Duodenal mucosa (tissue), 2 donors: ENCODE results near the gene ATP8B3.

Source experiments
- H3K27ac ChIP-seq: one replicate; pipeline ENCODE4 v1.7.0; 2013; ENCODE audit warnings: low read depth, low read length
- H3K27me3 ChIP-seq, 2 donors: one replicate each; pipeline ENCODE4 v1.7.0; 2013; ENCODE audit warnings: low read length in 2 of 2, control low read depth in 1 of 2; ENCODE audit not compliant: insufficient read depth in 2 of 2, control insufficient read depth in 1 of 2
- H3K36me3 ChIP-seq, 2 donors: one replicate each; pipeline ENCODE4 v1.7.0; 2013; ENCODE audit warnings: low read length in 2 of 2, control low read depth in 1 of 2; ENCODE audit not compliant: insufficient read depth in 2 of 2, control insufficient read depth in 1 of 2
- H3K4me1 ChIP-seq, 2 donors: one replicate each; pipeline ENCODE4 v1.7.0; 2013; ENCODE audit warnings: low read length in 2 of 2, control low read depth in 1 of 2; ENCODE audit not compliant: insufficient read depth in 2 of 2, control insufficient read depth in 1 of 2
- H3K4me3 ChIP-seq, 2 donors: one replicate each; pipeline ENCODE4 v1.7.0; 2013; ENCODE audit warnings: low read length in 2 of 2, low read depth in 1 of 2
- H3K9ac ChIP-seq, 2 donors: one replicate each; pipeline ENCODE4 v1.7.0; 2013; ENCODE audit warnings: low read length in 2 of 2, low read depth in 1 of 2
- H3K9me3 ChIP-seq, 2 donors: one replicate each; pipeline ENCODE4 v1.7.0; 2013; ENCODE audit warnings: low read length in 2 of 2, control low read depth in 1 of 2; ENCODE audit not compliant: control insufficient read depth in 1 of 2

ATP8B3 gene

GRCh38 chr19:1736927-1737326 is 75.1 kb downstream of the ATP8B3 start:
- H3K27ac ChIP-seq: no peak overlapping the region
- H3K27me3 ChIP-seq: peaks cover 13 to 29% of the 10 kb centered on the region in 2 donors
- no peak overlapping the region for H3K9ac ChIP-seq
- no peak overlapping the region for H3K4me3 ChIP-seq
- H3K9me3 ChIP-seq: no peaks in the 10 kb centered on the region
- H3K4me1 ChIP-seq: no peaks in the 10 kb centered on the region
- H3K36me3 ChIP-seq: no peaks in the 10 kb centered on the region

- Histone ChIP-seq H3K36me3 (no peaks in the 10 kb centered on the region), H3K9ac (no peak overlapping the region), H3K9me3 (no peaks in the 10 kb centered on the region), H3K4me1 (no peaks in the 10 kb centered on the region), H3K27ac (no peak overlapping the region), H3K27me3 (peaks cover 13 to 29% of the 10 kb centered on the region in 2 donors), H3K4me3 (no peak overlapping the region)
Measured at GRCh38 chr19:1736280-1736679, 75.8 kb downstream of the ATP8B3 start.

- H3K4me3 ChIP-seq: no peak overlapping the region
- no peaks in the 10 kb centered on the region for H3K4me1 ChIP-seq
- H3K9me3 ChIP-seq: no peaks in the 10 kb centered on the region
- H3K27me3 ChIP-seq: peaks cover 13 to 31% of the 10 kb centered on the region in 2 donors
- no peak overlapping the region for H3K9ac ChIP-seq
- no peak overlapping the region for H3K27ac ChIP-seq
- no peaks in the 10 kb centered on the region for H3K36me3 ChIP-seq
Measured at GRCh38 chr19:1734321-1734966, 77.6 kb downstream of the ATP8B3 start.
